GM19193 (cell line): Measurements from ENCODE around the gene SART1.

Experiments used
- POLR2A ChIP-seq: IDR thresholded peaks from 4 replicates; pipeline ENCODE4 v1.6.1; 2011; ENCODE audit not compliant: insufficient read depth, insufficient read length; ENCODE audit errors: extremely low read depth

SART1 gene

GRCh38 chr11:65976216-65977176 is 15.0 kb downstream of the SART1 start:
- no peak for TF ChIP-seq POLR2A

GRCh38 chr11:65977621-65978390 is 16.3 kb downstream of the SART1 start:
- no peak for TF ChIP-seq POLR2A

GRCh38 chr11:65978391-65979238 is 17.1 kb downstream of the SART1 start:
- TF ChIP-seq POLR2A, result no peak

- TF ChIP-seq POLR2A, result no peak
Observed at GRCh38 chr11:65979261-65979759, 17.8 kb downstream of the SART1 start.

- no peak for TF ChIP-seq POLR2A
Observed at GRCh38 chr11:65981101-65981740, 19.7 kb downstream of the SART1 start.

- no peak for TF ChIP-seq POLR2A
Observed at GRCh38 chr11:65981972-65982823, 20.7 kb downstream of the SART1 start.

GRCh38 chr11:65982824-65983588 is 21.5 kb downstream of the SART1 start:
- no peak for TF ChIP-seq POLR2A

- no peak for TF ChIP-seq POLR2A
Observed at GRCh38 chr11:65983589-65983987, 22.1 kb downstream of the SART1 start.

- no peak for TF ChIP-seq POLR2A
Observed at GRCh38 chr11:65987336-65987735, 25.8 kb downstream of the SART1 start.

- TF ChIP-seq POLR2A, result no peak
Observed at GRCh38 chr11:65988791-65989592, 27.5 kb downstream of the SART1 start.

GRCh38 chr11:65992056-65992455 is 30.5 kb downstream of the SART1 start:
- no peak for TF ChIP-seq POLR2A

- no peak for TF ChIP-seq POLR2A
Observed at GRCh38 chr11:65997286-65997685, 35.8 kb downstream of the SART1 start.
